Thyroid gland (tissue), 4 donors: Measurements from ENCODE around the gene NRN1. TPM values are rescaled to one million over a fixed set of nuclear protein-coding genes. Genes with fewer than 3 reads are reported as not detected.

ENCODE experiments used
- DNase-seq, 2 donors: peaks; one replicate each; pipeline ENCODE4 v3.0.0-alpha.2; 2019
- H3K27ac ChIP-seq, 3 donors: fragments of 200-600 bp; sonication (generic); 1 replicate in 2 of 3; 2 replicates in 1 of 3; pipeline ENCODE4 v1.5.1; 2016 to 2019; ENCODE audit warnings: mild to moderate bottlenecking in 1 of 3, moderate library complexity in 1 of 3
- H3K27me3 ChIP-seq: fragments of 200-600 bp; sonication (generic); one replicate; pipeline ENCODE4 v1.5.1; 2019
- H3K36me3 ChIP-seq, 2 donors: fragments of 200-600 bp; sonication (generic); one replicate each; pipeline ENCODE4 v1.5.1; 2016 to 2019
- H3K4me1 ChIP-seq, 2 donors: fragments of 200-600 bp; sonication (generic); one replicate each; pipeline ENCODE4 v1.5.1; 2017 to 2019
- H3K4me3 ChIP-seq, 3 donors: fragments of 200-600 bp; sonication (generic); replicated peaks in 1 of 3; 1 replicate in 2 of 3; 2 replicates in 1 of 3; pipeline ENCODE4 v1.5.1; 2016; ENCODE audit warnings: mild to moderate bottlenecking in 1 of 3
- H3K9me3 ChIP-seq: fragments of 200-600 bp; sonication (generic); one replicate; pipeline ENCODE4 v1.5.1; 2017
- POLR2A ChIP-seq, 2 donors: fragments of 450-650 bp; IDR thresholded peaks; one replicate each; pipeline ENCODE4 v1.6.1; 2017; ENCODE audit warnings: antibody characterized with exemption in 2 of 2, mild to moderate bottlenecking in 2 of 2, moderate library complexity in 1 of 2
- WGBS, 2 donors: methylation state at CpG; one replicate each; pipeline ENCODE4 v1.1.5; 2017; 5-methylcytosine and 5-hydroxymethylcytosine counted together
- intact Hi-C: fragments of 100-400 bp; cut with DNase I; formaldehyde crosslinking; loops from one replicate; pipeline ENCODE4 v1.15.1; 2023
- total RNA-seq, 4 donors: library from RNA; depleted of rRNA; stranded (reverse); fragments of >200 nt; gene quantifications; one replicate each; pipeline ENCODE4 v1.2.3, GENCODE V29; 2016
- TF ChIP-seq, protein P1 (sequence below), 6 experiments: fragments of 200-600 bp in 3 of 6; fragments of 450-650 bp in 3 of 6; sonication (generic) in 3 of 6; IDR thresholded peaks; one replicate each; pipeline ENCODE4 v1.5.1; 2016 to 2019; ENCODE audit warnings: antibody characterized with exemption in 6 of 6, mild to moderate bottlenecking in 2 of 6, inconsistent platforms in 1 of 6, moderate library complexity in 1 of 6

NRN1 gene
- total RNA-seq, 4 donors from 2014 or later, result 1.1 to 10.3 (median 6.2) TPM

DNA sequence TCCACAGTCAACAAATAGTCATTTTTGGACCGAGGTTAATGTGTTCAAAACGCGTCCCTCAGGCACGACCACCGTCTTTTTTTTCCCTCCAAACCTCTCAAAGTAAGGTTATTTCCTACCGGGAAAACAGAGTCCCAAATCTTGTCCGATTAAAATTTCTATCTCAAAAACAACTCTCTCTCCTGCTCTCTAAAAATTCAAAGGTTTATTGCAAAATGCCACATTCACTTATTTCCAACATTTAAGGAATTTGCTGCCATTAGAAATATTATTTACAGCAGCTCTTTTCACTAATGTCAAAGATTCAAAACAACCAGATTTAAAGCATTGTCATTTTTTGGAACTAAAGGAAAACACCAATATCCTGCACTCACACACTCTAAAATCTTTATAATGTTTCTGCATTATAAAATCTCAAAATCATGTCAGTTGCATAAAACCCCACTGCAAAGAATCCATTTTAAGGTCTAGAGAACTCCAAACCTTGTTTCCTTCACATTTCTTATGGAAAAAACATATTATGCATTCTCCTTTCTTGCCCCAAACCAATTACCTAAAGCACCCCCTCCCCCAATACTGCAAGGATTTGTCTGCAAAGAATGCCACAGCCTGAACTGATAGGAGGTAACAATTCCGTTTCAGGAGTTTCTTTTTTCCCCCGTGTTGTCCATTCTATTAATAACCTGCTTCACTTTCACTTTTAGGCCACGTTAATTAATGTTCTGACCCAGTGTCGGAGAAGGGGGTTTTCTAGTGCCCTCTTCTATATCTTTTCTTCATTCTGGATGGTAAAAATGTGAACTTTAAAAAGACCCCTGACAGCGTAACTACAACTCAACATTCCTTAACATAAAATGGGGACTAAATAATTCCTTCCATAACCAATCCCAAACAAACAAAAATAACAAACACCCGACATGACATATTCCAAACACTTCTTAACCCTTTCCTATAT, 1.4 kb downstream of the NRN1 start:
- Histone ChIP-seq H3K36me3 (no peaks in the 10 kb centered on the region), H3K9me3 (no peaks in the 10 kb centered on the region), H3K4me3 (peak overlapping the region in 1 of 3 donors; percentile 32), H3K27ac (no peak overlapping the region), H3K27me3 (peaks cover 71% of the 10 kb centered on the region), H3K4me1 (peaks cover 16 to 49% of the 10 kb centered on the region in 2 donors)
- intact Hi-C loops, result no loop called here
- DNase-seq, result no peak
- TF ChIP-seq, protein P1, sequence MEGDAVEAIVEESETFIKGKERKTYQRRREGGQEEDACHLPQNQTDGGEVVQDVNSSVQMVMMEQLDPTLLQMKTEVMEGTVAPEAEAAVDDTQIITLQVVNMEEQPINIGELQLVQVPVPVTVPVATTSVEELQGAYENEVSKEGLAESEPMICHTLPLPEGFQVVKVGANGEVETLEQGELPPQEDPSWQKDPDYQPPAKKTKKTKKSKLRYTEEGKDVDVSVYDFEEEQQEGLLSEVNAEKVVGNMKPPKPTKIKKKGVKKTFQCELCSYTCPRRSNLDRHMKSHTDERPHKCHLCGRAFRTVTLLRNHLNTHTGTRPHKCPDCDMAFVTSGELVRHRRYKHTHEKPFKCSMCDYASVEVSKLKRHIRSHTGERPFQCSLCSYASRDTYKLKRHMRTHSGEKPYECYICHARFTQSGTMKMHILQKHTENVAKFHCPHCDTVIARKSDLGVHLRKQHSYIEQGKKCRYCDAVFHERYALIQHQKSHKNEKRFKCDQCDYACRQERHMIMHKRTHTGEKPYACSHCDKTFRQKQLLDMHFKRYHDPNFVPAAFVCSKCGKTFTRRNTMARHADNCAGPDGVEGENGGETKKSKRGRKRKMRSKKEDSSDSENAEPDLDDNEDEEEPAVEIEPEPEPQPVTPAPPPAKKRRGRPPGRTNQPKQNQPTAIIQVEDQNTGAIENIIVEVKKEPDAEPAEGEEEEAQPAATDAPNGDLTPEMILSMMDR (IDR thresholded peaks at IDR 0.05), result no peak
- no peak for TF ChIP-seq POLR2A (IDR thresholded peaks at IDR 0.05)
- WGBS, 2 donors, result 11% methylated on average over 13 of the region's 13 CpGs

DNA sequence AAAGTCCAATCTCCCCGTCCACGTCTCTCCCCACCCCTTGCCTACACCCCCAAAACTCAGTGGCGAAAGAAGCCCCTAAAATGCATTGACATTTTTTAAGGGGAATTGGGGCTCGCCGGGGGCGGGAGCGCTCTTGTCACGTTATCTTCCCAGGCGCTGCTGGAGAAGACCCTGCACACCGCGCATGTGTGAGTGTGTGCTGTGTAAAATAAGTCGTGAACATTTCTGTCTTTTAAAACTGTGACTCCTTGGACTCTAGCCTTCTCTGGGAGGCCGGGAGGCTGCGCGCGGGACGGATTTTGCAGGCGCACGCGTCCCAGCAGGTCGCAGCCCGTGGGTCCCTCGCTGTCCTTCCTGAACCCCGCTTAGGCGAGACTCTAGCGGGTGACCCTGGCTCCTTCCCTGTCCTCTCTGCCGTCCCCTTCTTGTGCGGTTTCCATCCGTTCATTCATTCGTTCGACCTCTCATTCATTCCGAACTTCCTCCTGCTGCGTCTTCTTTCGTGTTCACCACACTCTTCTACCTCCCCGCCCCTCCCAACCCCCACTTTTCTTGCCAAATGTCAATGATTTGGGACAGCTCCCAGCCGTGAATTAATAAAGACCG, 2.2 kb downstream of the NRN1 start:
- peak overlapping the region in 1 of 3 donors; percentile 32 for H3K4me3 ChIP-seq
- WGBS, 2 donors, result 11 to 13% methylated on average over 37 of the region's 37 CpGs
- H3K4me1 ChIP-seq, result peaks cover 16 to 54% of the 10 kb centered on the region in 2 donors
- no peaks in the 10 kb centered on the region for H3K9me3 ChIP-seq
- H3K27me3 ChIP-seq, result peaks cover 71% of the 10 kb centered on the region
- H3K36me3 ChIP-seq, result no peaks in the 10 kb centered on the region
- no peak for TF ChIP-seq POLR2A (IDR thresholded peaks at IDR 0.05)
- TF ChIP-seq, protein P1 (IDR thresholded peaks at IDR 0.05), result no peak
- DNase-seq, result no peak
- H3K27ac ChIP-seq, result no peak overlapping the region
- intact Hi-C loops, result no loop called here

DNA sequence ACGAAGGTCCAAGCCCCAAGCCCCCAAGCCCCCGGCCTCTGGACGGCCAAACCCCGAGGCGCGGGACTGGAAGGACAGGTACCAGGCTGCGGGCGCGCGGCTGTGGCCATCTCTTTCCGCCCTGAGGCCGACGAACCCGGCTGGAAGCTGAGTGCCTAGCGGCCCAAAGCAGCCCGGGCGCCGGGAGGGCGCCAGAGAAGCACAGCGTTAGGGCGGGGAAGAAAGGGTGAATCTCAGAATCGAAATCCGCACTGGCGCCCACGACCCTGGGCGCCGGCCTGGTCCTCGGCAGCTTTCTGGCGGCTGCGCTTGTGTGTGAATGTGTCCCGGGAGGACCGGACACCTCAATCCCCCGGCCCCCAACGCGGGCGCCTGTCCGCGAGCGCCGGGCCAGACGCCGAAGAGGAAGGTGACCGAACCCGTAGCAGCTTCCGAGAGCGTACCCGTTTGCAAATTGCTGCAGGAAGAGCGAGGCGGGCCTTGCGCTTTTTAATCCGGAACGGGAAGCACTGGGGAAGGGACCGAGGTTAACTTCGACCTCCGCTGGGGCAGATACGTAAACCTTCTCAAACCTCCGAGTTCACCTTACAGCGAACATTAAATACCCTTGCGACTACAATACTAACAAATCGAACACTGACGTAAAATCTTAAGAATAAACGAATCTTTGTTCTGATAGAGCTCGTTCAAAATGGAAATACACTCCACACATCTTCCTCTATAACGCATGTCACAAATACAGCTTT, 2.9 kb downstream of the NRN1 start:
- Histone ChIP-seq H3K36me3 (no peaks in the 10 kb centered on the region), H3K4me3 (peak overlapping the region in 1 of 3 donors; percentile 32), H3K27ac (peak overlapping the region in 2 of 3 donors; percentile 40 to 41), H3K9me3 (no peaks in the 10 kb centered on the region), H3K27me3 (peaks cover 72% of the 10 kb centered on the region), H3K4me1 (peaks cover 16 to 57% of the 10 kb centered on the region in 2 donors)
- intact Hi-C loops, result no loop called here
- DNase-seq, result no peak
- TF ChIP-seq, protein P1 (IDR thresholded peaks at IDR 0.05), result no peak
- no peak for TF ChIP-seq POLR2A (IDR thresholded peaks at IDR 0.05)
- WGBS, 2 donors, result 5 to 6% methylated on average over 32 of the region's 64 CpGs

DNA sequence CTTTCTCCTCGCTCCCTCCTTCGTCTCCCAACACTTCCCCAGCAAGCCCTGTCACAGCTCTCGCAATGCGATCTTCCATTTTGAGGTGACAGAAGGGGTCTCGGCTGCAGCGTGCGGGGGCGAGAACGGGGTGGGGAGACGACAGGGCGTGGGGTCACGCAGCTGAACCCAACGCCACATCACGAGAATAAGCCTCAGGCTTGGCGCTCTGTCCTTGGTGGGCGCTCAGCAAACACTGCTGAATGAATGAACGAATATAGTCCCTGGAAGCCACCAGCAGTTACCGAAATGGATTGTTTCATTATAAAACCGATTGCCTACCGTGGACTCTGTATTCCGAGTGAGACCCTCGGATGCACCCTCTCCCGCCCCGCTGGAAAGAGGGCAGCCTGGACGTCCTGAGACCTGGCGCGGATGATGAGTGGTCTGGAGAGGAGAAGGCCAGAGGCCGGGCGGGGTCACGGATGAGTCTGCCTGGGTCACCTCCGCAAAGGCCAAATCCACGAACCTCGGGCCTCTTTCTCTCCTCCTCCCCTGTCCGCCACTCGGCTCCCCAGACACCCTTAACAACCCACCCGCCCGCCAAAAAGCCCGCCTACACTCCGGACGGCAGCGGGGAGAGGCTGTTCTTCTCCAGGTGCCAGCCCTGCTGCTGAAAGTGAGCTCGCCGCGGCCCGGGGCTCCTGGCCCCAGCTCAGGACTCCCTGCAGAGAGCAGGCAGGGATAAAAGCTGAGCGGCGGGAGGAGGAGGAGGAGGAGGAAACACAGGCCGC, 3.7 kb downstream of the NRN1 start:
- 11 to 12% methylated on average over 29 to 34 of the region's 48 CpGs for WGBS, 2 donors
- no peaks in the 10 kb centered on the region for H3K9me3 ChIP-seq
- peak overlapping the region in 1 of 3 donors; percentile 32 for H3K4me3 ChIP-seq
- TF ChIP-seq, protein P1 (IDR thresholded peaks at IDR 0.05), result no peak
- no peak for TF ChIP-seq POLR2A (IDR thresholded peaks at IDR 0.05)
- H3K27me3 ChIP-seq, result peaks cover 72% of the 10 kb centered on the region
- peaks cover 8 to 56% of the 10 kb centered on the region in 2 donors for H3K4me1 ChIP-seq
- no peak for DNase-seq
- no peaks in the 10 kb centered on the region for H3K36me3 ChIP-seq
- peak overlapping the region in 2 of 3 donors; percentile 40 to 41 for H3K27ac ChIP-seq
- intact Hi-C loops, result no loop called here
